Bronchial epithelial cell (primary cell): ENCODE results near the gene NBEA. TPM values are rescaled to one million over a fixed set of nuclear protein-coding genes. Genes with fewer than 3 reads are reported as not detected.

Experiments used
- DNase-seq: peaks from one replicate; pipeline ENCODE4 v3.0.0-alpha.2; 2010; ENCODE audit warnings: low read depth
- FAIRE-seq: peaks from 2 replicates; lab custom pipeline; 2011; peaks lifted over from hg19 to GRCh38; lab: Jason Lieb, UNC
- H3K27me3 ChIP-seq: 2 replicates; pipeline ENCODE4 v1.5.1; 2011; ENCODE audit warnings: low read length; ENCODE audit not compliant: control insufficient read depth, insufficient read depth
- H3K36me3 ChIP-seq: 2 replicates; pipeline ENCODE4 v1.5.1; 2011; ENCODE audit warnings: low read length; ENCODE audit not compliant: control insufficient read depth, insufficient read depth
- H3K4me3 ChIP-seq: 2 replicates; pipeline ENCODE4 v1.5.1; 2011; ENCODE audit warnings: mild to moderate bottlenecking, low read depth, low read length, control low read depth
- CTCF ChIP-seq: IDR thresholded peaks from 2 replicates; pipeline ENCODE4 v1.5.1; 2011; ENCODE audit warnings: mild to moderate bottlenecking, moderate library complexity, low read length, control low read depth, inconsistent platforms; ENCODE audit not compliant: insufficient read depth, severe bottlenecking
- total RNA-seq: library from RNA; depleted of rRNA; stranded (reverse); fragments of >200 nt; gene quantifications from 2 replicates; pipeline ENCODE4 v1.2.1, GENCODE V29; 2014

The NBEA gene
- total RNA-seq, 1 donor from 2014 or later: 0.53 TPM

- TF ChIP-seq CTCF: peak; percentile 39
- FAIRE-seq: no peak
Measured at GRCh38 chr13:35164324-35164932, 222.4 kb downstream of the NBEA start.

GRCh38 chr13:35165205-35165604 is 223.1 kb downstream of the NBEA start:
- FAIRE-seq (no peak), DNase-seq (no peak)
- H3K36me3 ChIP-seq: no peaks in the 10 kb centered on the region
- no peak for TF ChIP-seq CTCF
- H3K4me3 ChIP-seq: no peak overlapping the region
- H3K27me3 ChIP-seq: no peaks in the 10 kb centered on the region

More at GRCh38 chr13:35164324-35164932, 222.4 kb downstream of the NBEA start:
- Histone ChIP-seq H3K27me3 (no peaks in the 10 kb centered on the region), H3K4me3 (no peak overlapping the region), H3K36me3 (no peaks in the 10 kb centered on the region)
- DNase-seq: peak; percentile 50

GRCh38 chr13:35179494-35179893 is 237.4 kb downstream of the NBEA start:
- H3K36me3 ChIP-seq: no peaks in the 10 kb centered on the region
- H3K4me3 ChIP-seq: no peak overlapping the region
- DNase-seq (no peak), FAIRE-seq (no peak)
- no peaks in the 10 kb centered on the region for H3K27me3 ChIP-seq
- TF ChIP-seq CTCF: no peak

GRCh38 chr13:35179920-35180663 is 238.0 kb downstream of the NBEA start:
- TF ChIP-seq CTCF: no peak

GRCh38 chr13:35190241-35190640 is 248.2 kb downstream of the NBEA start:
- DNase-seq: no peak
- Histone ChIP-seq H3K4me3 (no peak overlapping the region), H3K36me3 (no peaks in the 10 kb centered on the region), H3K27me3 (no peaks in the 10 kb centered on the region)
- FAIRE-seq: no peak
- no peak for TF ChIP-seq CTCF

More at GRCh38 chr13:35179920-35180663, 238.0 kb downstream of the NBEA start:
- no peak for DNase-seq
- H3K4me3 ChIP-seq: no peak overlapping the region
- no peaks in the 10 kb centered on the region for H3K27me3 ChIP-seq
- H3K36me3 ChIP-seq: no peaks in the 10 kb centered on the region
- no peak for FAIRE-seq

GRCh38 chr13:35191883-35192282 is 249.8 kb downstream of the NBEA start:
- DNase-seq: no peak
- H3K36me3 ChIP-seq: no peaks in the 10 kb centered on the region
- H3K27me3 ChIP-seq: no peaks in the 10 kb centered on the region
- H3K4me3 ChIP-seq: no peak overlapping the region
- no peak for FAIRE-seq
- no peak for TF ChIP-seq CTCF
